Stimulated activated CD4-positive, alpha-beta T cell treated with anti-CD3 and anti-CD28 coated beads, Interleukin-15, amount 100 ng/mL, for 1 hour (primary cell): ENCODE measurements around the gene LIMS2.

ENCODE experiments used
- DNase-seq, 2 donors: peaks; one replicate each; pipeline ENCODE4 v3.0.0-alpha.2; 2020; ENCODE audit warnings: low read depth in 1 of 2, low spot score in 1 of 2

LIMS2 gene

GRCh38 chr2:127675331-127676261, at the start of gene LIMS2:
TSS of gene LIMS2 (minus strand) at chr2:127675530. CDS start at chr2:127675024, 506 bp downstream.
- no peak for DNase-seq

GRCh38 chr2:127722807-127723206, 47.5 kb upstream of the LIMS2 start:
- no peak for DNase-seq

GRCh38 chr2:127721978-127722355, 46.6 kb upstream of the LIMS2 start:
- no peak for DNase-seq

GRCh38 chr2:127721311-127721977, 46.1 kb upstream of the LIMS2 start:
- no peak for DNase-seq

- no peak for DNase-seq
Measured at GRCh38 chr2:127719301-127720218, 44.2 kb upstream of the LIMS2 start.

- DNase-seq: no peak
Measured at GRCh38 chr2:127718271-127718670, 42.9 kb upstream of the LIMS2 start.

GRCh38 chr2:127715778-127716449, 40.6 kb upstream of the LIMS2 start:
- no peak for DNase-seq

GRCh38 chr2:127713562-127713961, 38.2 kb upstream of the LIMS2 start:
- no peak for DNase-seq

- no peak for DNase-seq
Measured at GRCh38 chr2:127712999-127713398, 37.7 kb upstream of the LIMS2 start.

- DNase-seq: no peak
Measured at GRCh38 chr2:127709336-127709735, 34.0 kb upstream of the LIMS2 start.

- no peak for DNase-seq
Measured at GRCh38 chr2:127707890-127708648, 32.7 kb upstream of the LIMS2 start.

GRCh38 chr2:127706215-127706990, 31.1 kb upstream of the LIMS2 start:
- DNase-seq: no peak

GRCh38 chr2:127705391-127706065, 30.2 kb upstream of the LIMS2 start:
- no peak for DNase-seq

- DNase-seq: no peak
Measured at GRCh38 chr2:127704641-127705390, 29.5 kb upstream of the LIMS2 start.

- DNase-seq: no peak
Measured at GRCh38 chr2:127703282-127703681, 28.0 kb upstream of the LIMS2 start.

- no peak for DNase-seq
Measured at GRCh38 chr2:127702395-127703009, 27.2 kb upstream of the LIMS2 start.

GRCh38 chr2:127701651-127702394, 26.5 kb upstream of the LIMS2 start:
- peak; percentile 65 to 67 for DNase-seq
